ENCODE measurements around the gene GRIN2A.

The GRIN2A gene

GRCh38 chr16:9846362-9847099, 335.7 kb downstream of the GRIN2A start:
- no peak for DNase-seq

- DNase-seq: no peak
Measured at GRCh38 chr16:9845661-9846361, 336.4 kb downstream of the GRIN2A start.

- DNase-seq: no peak
Measured at GRCh38 chr16:9844361-9844760, 337.9 kb downstream of the GRIN2A start.

- DNase-seq: no peak
Measured at GRCh38 chr16:9843424-9844018, 338.7 kb downstream of the GRIN2A start.

GRCh38 chr16:9840761-9841665, 341.2 kb downstream of the GRIN2A start:
- DNase-seq: no peak

GRCh38 chr16:9837481-9837880, 344.7 kb downstream of the GRIN2A start:
- DNase-seq: no peak

- DNase-seq: no peak
Measured at GRCh38 chr16:9836118-9836736, 346.0 kb downstream of the GRIN2A start.

- DNase-seq: no peak
Measured at GRCh38 chr16:9827062-9827752, 355.0 kb downstream of the GRIN2A start.

- no peak for DNase-seq
Measured at GRCh38 chr16:9826656-9827055, 355.6 kb downstream of the GRIN2A start.

GRCh38 chr16:9824200-9825068, 357.8 kb downstream of the GRIN2A start:
- DNase-seq: no peak

- DNase-seq: no peak
Measured at GRCh38 chr16:9823510-9823909, 358.7 kb downstream of the GRIN2A start.

- DNase-seq: no peak
Measured at GRCh38 chr16:9821970-9822369, 360.3 kb downstream of the GRIN2A start.

- DNase-seq: no peak
Measured at GRCh38 chr16:9821331-9821730, 360.9 kb downstream of the GRIN2A start.

GRCh38 chr16:9820476-9821246, 361.6 kb downstream of the GRIN2A start:
- DNase-seq: no peak

GRCh38 chr16:9818702-9819101, 363.5 kb downstream of the GRIN2A start:
- no peak for DNase-seq

- no peak for DNase-seq
Measured at GRCh38 chr16:9817586-9817985, 364.6 kb downstream of the GRIN2A start.

- no peak for DNase-seq
Measured at GRCh38 chr16:9816644-9817043, 365.6 kb downstream of the GRIN2A start.

GRCh38 chr16:9813665-9814064, 368.6 kb downstream of the GRIN2A start:
- no peak for DNase-seq

- no peak for DNase-seq
Measured at GRCh38 chr16:9808210-9808609, 374.0 kb downstream of the GRIN2A start.

- DNase-seq: no peak
Measured at GRCh38 chr16:9807302-9807701, 374.9 kb downstream of the GRIN2A start.
